T-helper 2 cell (primary cell): ENCODE data around the gene RAVER2.
A peak's percentile ranks its signal among the peaks of the same experiment; 100 is the strongest.
"Not testable (repeated sequence)": the region's sequence is repeated elsewhere in the genome, so short reads cannot be mapped to it uniquely, and the experiment has no call there.

Experiments used
- DNase-seq, 5 experiments: peaks; one replicate each; pipeline versions ENCODE4 v3.0.0 to v3.0.0-alpha.2; 2012 to 2022
- total RNA-seq, 2 donors: gene quantifications; one replicate each; lab custom pipeline; 2026; lab: John Stamatoyannopoulos, UW

The RAVER2 gene, protein sequence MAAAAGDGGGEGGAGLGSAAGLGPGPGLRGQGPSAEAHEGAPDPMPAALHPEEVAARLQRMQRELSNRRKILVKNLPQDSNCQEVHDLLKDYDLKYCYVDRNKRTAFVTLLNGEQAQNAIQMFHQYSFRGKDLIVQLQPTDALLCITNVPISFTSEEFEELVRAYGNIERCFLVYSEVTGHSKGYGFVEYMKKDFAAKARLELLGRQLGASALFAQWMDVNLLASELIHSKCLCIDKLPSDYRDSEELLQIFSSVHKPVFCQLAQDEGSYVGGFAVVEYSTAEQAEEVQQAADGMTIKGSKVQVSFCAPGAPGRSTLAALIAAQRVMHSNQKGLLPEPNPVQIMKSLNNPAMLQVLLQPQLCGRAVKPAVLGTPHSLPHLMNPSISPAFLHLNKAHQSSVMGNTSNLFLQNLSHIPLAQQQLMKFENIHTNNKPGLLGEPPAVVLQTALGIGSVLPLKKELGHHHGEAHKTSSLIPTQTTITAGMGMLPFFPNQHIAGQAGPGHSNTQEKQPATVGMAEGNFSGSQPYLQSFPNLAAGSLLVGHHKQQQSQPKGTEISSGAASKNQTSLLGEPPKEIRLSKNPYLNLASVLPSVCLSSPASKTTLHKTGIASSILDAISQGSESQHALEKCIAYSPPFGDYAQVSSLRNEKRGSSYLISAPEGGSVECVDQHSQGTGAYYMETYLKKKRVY
- 2.4 to 3.1 reads per million in 2 donors for total RNA-seq

DNA sequence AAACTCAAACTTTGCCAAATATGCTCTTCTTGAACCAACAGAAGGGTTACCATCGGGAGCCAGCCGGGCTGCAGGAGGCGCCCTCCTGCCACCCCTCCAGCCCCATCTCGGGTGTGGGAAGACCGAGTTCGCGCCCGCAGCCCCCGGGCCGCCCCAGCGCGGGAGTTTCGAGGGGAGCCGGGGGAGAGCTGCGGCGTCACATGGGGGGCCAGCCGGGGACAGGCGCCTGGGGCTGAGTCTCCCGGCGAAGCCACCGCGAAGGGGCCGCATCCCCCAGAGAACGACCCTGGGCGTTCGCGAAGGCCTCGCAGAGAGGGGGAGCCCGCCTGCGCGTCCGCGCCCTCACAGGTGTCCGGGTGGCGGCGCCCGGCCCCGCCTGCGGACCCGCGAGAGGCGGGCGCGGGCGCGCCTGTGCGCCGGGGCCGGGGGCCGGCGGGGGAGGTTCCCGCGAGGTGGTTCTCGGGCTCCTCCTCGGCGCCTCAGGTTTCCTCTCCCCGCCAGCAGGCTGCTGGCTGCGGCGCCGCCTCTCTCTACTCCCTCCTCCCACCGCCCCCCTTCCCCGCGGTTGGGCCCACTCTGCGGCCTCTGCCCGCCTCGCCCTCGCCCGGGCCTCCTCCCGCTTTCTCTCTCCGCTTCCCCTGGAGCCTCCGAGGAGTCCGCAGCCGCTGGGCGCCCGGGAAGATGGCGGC, at the start of gene RAVER2:
Gene RAVER2 (plus strand): TSS at position 584 of the 689 bp plus-strand sequence. CDS start 98 bp downstream, at position 682.
- peak; percentile 19 to 69 (median 37) for DNase-seq

DNA sequence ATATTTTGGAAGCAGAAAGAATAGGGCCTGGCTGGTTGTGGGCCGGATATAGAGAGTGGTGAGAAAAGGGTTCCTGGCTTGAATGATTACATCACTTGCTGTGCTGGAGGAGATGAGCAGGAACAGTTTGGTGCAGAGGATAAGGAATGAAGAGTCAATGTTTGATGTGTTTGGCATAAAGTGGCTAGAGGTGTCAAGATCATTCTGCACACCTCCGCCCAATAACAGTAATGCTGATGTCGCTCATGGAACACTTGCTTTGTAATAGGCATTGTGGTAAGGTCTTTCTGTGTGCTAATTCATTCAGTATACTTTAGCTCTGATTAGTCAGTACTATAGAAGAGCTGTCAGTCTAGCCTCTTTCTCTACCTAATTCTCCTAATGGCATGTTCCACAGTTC, 48.0 kb upstream of the RAVER2 start:
- DNase-seq: no peak

DNA sequence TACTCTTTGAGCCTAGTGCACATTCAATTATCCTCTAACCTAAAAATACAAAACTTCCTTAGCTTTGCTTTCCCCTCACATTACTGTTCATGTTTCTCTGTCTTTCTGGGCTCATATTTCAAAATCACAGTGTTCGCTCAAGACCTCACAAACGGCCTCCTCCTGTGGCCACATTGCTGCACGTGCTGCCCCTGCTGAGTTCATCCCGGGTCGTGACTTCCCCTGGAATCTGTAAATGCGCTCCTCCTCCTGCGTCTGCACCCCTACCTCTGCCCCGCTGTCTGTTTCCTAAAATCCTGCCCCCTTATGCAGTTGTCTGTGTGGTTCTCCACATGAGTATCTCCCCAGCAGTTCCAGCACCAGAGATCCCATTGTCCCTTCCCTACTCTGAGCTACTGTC, 45.5 kb upstream of the RAVER2 start:
- DNase-seq: no peak

DNA sequence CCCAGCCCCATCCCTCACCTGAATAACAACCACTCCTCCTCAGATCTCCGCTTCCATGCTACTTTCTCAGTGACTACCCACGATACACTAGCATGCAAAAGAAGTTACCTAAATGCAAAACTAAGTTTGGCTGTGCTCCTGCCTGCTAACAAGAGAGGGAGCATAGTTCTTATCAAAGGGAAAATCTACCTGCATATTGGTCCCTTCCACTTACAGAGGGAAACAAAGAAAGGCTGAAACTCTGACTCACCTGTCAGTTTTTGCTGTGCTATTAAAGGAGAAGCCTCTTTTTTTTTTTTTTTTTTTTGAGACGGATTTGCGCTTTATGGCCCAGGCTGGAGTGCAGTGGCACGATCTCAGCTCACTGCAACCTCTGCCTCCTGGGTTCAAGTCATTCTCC, 43.8 kb upstream of the RAVER2 start:
- DNase-seq: no peak

DNA sequence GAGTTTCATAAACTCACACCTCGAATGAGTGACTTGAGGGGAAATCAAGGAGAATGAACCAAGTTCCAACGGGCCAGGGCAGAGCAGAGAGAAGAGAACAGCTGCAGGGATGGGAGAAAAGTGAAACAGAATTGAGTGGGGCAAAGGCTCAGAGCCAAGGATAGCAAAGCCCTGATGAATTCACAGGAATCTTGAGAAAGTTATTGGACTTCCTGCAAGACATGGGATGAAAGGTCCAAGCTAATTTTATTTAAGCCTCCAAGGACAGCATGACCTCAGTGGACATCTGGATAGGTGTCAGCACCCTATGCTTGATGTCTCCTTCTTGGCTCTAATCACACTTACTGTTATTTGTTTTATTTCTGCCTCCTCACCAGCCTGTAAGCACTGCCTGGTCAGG, 43.0 kb upstream of the RAVER2 start:
- no peak for DNase-seq

DNA sequence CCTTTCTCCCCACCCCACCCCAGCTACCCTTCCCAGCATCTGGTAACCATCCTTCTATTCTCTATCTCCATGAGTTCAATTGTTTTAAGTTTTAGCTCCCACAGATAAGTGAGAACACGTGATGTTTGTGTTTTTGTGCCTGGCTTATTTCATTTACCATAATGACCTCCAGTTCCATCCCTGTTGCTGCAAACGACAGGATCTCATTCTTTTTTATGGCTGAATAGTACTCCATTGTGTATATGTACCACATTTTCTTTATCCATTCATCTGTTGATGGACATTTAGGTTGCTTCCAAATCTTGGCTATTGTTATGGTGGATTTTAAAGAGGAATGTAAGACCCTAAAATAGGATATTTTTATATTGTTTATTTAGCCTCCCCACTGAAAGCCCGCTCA, 42.2 kb upstream of the RAVER2 start:
- DNase-seq: not testable (repeated sequence)

DNA sequence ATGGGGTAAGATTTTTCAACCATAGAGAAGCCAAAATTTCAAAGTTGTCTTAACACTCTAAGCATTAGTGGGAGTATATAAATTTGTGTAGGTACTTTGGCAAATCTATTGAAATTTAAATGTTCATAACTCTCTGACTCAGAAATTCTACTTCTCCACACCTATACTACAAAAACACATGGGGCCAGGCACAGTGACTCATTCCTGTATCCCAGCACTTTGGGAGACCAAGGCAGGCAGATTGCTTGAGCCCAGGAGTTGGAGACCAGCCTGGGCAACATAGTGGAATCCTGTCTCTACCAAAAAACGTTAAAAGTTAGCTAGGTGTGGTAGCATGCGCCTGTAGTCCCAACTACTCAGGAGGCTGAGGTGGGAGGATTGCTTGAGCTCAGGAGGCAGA, 41.3 kb upstream of the RAVER2 start:
- DNase-seq: no peak

DNA sequence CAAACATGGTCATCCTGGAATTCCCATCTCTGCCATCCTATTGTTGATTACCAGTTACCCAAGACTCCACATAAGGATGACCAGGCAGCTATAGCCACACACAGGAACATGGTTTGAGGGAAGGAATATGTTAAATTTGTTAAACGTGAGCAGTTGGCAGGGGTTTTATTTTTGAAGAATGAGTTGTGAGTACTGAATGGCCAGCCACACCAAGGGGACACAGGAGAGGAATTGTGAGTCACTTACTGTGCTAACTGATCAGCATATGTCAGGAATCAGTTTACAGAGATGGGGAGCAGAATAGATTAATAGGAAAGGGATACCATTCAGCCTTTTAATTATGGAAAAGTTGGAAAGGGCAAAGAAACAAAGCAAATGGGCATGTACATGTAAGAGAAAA, 39.3 kb upstream of the RAVER2 start:
- no peak for DNase-seq

DNA sequence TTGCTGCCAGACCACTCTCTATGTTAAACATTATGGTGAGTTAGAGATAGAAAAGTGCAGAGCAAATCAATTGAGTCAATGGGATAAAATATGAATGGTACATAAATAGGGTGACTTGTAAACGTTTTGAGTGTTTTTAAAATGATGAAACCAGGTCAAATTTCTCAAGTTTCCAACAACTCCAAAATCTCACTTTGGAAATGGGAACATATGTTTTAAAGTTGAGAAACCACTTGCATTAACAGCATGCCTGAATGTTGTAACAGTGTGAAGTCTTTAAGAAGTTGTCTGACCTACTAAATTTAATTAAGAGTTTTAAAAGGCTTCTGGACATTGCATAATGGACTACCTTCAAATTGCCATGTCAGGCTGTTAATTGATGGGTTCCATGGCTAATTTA, 33.6 kb upstream of the RAVER2 start:
- no peak for DNase-seq

DNA sequence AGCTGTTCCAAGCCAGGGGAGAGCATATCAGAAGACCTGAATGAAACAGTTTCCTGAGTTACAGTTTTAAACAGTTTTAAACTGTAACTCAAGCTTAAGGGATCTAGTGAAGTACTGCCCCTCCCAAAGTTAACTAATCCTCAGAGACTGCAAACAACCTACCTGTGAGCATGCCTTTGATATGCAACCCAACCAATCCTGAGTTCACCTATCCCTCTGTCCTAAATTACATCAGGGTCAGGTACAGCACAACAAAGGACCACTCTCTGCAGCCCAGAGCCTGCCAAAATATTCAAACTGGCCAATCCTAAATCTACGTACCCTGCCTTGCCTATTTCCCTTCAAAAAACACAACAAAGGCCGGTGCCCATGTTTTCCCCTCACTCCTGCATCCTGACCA, 32.8 kb upstream of the RAVER2 start:
- no peak for DNase-seq

DNA sequence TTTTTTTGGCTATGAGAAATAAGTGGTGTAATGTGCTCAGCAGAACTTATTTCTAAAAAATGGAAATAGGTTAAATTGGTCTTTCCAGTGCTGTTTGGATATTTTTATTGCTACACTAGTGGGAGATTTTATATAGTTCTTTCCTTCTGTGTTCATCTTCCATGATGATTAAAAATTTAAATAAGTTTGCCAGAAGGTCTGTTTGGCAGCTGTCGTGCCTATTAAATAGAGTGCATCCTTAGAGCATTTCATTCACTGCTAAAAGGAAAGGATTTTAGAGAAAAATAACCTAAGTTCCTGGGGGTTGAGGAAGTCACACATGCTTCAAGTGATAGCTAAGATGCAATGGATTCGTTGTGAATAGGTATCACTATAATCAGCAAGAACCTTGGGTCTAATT, 29.7 kb upstream of the RAVER2 start:
- no peak for DNase-seq

DNA sequence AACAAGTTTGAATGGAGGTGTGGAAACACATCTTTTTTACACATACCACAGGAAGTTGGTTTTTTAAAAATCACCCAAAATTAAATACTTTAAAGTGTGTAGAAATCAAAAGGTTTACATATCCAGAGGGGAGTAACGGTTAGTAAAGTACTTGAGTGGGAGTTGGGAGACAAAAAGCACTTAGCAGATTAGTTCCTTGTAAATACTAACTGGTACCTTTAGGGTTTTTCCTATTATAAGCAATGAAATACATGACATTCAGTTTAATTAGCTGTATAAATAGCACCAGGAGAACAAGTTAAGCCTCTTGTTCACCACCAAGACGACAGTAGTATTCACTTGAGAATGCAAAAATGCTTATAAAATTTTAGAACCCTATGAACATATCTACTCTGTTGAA, 23.7 kb upstream of the RAVER2 start:
- no peak for DNase-seq

DNA sequence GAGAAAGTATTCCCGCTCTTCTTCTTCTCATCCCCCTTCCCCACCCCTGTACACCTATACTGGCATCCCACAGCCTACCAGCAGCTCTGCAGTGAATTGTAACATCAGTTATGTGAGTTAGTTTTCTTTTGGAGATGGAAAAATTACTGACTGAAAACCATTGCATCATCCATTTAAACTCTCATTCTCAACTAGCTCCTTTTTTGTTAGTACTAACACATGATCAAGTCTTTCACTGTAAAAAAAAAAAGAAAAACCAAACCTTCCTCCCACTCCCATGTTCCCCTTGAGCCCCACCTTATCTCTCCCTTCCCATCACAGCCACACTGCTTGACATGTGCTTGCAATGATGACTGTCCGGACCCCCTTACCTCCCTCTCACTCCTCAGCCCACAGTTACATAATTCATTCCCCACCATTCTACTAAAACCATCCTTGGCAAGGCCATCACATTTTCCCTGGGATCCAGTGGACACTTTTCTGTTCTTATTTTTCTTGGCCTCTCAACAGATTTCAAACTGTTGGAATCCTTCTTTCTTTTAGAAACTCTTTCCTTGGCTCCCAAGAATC, 23.2 kb upstream of the RAVER2 start:
- DNase-seq: no peak

DNA sequence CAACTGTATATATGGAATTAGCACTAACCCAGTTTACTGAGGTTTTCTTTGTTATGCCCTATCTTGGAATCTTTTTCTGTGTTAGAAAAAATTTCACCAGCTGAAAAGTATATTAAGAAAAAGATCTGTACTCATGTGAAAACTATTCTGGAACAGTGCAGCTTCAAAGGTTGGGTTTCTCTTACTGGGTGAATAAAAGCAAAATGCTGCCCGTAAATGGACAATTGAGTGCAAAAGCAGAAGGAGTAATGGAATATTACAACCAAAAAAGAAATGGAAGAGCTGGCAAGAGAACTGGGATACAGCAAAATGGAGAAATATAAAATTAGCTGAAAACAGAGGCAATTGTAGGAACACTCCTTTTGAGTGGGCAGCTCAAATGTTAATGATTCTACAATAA, 17.0 kb upstream of the RAVER2 start:
- DNase-seq: no peak

DNA sequence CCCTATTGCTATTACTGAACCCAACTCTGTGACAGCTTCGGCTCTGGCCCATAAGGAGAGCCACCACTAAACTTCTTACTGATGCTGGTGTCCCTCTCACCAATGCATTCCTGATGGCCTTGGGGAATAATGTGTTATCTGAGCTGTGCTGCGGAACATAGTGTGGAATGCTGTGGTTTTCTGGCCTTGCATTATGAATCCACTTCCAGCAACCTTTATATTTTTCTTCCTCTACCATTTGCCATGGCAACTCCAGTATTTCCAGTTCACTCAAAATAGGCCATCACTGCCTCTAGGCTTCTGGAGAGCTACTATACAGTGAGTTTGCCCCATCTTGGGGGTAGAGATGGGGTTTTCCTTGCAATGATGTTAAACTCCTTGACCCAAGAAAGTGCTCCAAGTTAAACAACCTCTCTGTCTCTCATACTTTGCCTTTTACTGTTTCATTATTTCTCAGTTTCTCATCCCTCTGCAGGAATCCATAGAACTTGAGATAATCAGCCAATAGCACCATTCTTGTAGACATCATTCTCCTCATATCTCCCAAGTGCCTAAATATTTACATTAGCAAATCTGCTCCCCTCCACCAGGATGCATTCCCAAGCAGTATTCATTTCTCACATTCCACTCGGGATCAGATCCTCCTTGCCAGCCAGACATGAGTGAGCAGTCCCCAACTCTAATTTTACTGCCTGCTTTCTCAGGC, 11.1 kb upstream of the RAVER2 start:
- no peak for DNase-seq

DNA sequence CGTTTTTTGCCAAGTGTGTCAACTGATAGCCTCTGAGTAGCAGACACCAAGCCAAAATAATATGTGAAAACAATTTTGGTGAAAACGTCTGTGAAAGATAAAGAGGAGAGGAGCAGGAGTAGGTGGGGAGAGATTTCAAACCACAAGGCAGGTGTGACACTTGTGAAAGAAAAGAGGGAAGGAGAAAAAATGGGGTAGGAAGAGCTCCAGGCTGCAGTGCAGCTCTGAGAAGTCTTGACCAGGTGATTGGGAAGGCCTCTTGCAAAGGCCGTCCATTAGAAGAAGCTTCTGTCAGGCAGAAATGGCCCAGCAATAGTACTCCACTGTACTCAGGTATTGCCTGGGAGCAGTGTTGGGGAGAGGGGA, 10.6 kb upstream of the RAVER2 start:
- no peak for DNase-seq

DNA sequence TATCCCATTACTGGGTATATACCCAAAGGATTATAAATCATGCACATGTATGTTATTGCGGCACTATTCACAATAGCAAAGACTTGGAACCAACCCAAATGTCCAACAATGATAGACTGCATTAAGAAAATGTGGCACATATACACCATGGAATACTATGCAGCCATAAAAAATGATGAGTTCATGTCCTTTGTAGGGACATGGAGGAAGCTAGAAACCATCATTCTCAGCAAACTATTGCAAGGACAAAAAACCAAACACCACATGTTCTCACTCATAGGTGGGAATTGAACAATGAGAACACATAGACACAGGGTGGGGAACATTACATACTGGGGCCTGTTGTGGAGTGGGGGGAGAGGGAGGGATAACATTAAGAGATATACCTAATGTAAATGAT, 4.2 kb upstream of the RAVER2 start:
- not testable (repeated sequence) for DNase-seq

DNA sequence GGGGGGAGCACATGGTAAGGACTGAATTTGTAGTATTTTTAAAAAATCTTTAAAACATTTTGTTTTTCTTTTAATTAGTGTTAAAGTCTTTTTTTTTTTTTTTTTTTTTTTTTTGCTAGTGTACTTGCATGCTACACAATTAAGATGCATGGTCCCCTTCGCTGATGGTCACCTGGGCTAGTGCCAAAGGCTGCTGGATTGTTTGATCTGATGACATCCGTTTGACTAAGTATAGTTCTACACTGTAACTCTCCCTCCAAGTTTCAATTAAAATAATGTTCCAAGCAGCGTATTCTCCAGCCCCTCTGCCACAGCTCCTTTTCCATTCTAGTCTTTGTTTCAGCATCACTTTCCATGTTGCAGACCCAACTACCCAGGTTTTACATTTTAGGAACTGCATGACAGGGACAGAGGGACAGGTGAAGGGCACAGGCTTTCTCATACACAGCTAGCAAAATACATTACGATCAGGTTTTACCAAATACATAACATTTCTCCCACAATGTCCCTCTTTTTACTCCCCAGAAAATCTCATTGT, 852 bp upstream of the RAVER2 start:
- no peak for DNase-seq

DNA sequence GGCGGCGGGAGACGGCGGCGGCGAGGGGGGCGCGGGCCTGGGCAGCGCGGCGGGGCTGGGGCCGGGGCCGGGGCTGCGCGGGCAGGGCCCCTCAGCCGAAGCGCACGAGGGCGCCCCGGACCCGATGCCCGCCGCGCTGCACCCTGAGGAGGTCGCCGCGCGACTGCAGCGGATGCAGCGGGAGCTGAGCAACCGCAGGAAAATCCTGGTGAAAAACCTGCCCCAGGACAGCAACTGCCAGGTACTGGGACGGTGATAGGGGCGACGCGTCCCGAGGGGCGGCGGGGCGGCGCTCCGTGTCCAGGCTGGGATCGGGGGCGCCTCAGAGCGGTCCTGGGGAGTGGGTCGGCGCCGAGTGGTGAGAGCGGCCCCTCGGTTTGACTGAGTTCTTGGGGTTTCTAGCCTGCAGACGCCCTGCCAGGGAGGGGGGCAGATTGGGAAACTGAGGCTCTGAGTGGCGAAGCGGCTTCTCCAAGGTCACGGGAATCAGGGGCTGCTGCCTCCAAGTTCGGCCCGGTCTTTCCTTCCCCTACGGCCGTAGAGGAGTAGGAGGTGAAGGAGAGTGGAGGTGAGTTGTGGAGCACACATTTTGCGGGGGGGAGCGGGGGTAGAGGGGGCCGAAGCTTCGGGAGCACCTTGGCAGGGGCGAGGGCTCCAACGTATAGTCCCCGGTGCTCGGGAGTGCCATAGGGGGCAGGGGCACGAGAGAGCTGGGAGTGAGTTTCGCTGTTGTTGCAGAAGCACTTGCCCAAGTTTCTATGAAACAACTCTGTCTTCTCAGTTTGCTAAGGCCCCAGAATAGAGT, 508 bp downstream of the RAVER2 start:
- peak in 1 of 5 experiments; percentile 7 for DNase-seq

DNA sequence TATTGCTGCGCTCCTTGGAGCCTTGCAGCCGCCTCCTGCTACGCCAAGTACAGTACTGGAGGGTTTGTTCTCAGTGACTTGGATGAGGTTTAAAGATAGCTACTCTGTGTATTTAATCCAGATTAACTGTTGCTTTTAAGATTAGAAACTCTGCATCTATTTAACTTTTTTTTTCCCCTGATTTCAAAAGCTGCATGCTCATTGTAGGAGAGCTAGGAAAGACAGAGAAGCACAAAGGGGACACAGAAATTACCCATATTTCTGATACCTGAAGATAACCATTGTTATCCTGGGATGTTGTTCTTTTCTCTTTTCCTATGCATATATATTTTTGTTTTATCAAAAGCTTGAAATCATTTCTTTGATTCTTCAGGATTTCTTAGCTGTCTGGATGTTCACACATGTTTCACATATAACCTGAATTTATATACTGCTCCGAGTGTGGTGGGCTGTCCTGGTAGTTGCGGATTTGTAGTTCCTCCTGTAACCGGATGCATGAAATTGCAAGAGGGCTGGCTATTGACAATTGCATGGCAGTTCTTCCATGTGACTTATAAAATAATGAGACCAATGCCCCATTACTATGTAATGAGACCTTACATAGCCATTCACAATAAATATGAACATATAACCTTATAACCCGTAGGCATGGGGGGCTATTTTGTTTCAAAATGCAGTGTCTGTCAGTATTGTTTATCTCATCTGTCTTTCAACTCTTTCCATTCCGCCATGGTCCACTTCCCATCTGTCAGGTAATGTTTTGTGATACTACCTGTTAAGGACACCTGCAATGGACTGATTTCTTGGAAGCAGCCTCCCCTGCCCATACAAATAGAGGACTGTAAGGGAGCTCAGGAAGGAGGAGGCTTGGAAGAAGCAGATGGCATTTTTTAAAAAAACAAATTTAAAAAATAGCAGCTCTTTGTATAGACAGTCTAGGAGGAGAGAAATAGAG, 1.4 kb downstream of the RAVER2 start:
- DNase-seq: no peak
